CD4-positive, alpha-beta T cell treated with Interleukin-17A for 4 hours (primary cell): Measurements from ENCODE around the gene CCT3.

Experiments used
- DNase-seq: peaks from one replicate; pipeline ENCODE4 v3.0.0-alpha.2; 2020; ENCODE audit warnings: mixed read lengths

Gene CCT3

DNA sequence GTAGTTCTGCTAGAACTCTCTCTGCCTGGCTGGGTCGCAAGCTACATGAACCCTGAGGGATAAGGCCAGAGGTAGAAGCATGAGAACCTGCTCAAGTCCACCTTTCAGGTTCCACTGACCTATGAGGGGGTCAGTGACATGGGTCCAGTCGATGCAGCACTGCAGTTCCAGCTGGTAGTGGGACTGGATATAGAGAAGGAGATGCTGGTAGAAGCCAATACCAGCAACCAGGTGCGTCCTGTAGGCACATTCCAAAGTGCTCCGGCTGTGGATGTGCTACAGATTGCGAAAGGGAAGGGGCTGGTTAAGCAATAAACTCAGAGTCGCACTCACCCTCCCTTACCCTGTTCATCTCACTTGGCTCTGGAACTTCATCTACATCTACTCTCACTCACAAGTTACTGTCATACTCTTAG lies 61.1 kb downstream of the CCT3 start:
- no peak for DNase-seq

GRCh38 chr1:156276532-156276931 lies 61.6 kb downstream of the CCT3 start:
- DNase-seq: no peak

DNA sequence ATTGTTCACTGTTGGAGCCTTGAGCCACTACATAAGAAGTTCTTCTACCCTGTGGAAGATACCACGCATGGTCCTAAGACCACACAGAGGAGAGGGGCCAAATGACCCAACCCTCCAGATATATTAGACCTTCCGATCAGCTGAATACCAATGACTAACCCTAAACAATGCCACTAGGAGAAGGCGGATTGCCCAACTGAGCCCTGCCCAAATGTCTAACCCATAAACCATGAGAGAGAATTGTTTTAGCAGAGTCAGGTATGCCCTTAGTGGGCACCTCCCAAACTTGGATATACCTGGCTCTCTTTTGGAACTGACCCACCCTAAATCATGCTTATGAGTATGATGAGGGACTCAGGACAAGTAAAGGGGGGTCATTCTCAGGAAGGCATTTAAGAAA lies 67.8 kb downstream of the CCT3 start:
- DNase-seq: no peak

- no peak for DNase-seq
Observed at GRCh38 chr1:156268336-156268735, 69.8 kb downstream of the CCT3 start.

GRCh38 chr1:156266051-156266450 lies 72.0 kb downstream of the CCT3 start:
- DNase-seq: no peak

GRCh38 chr1:156263288-156263655 lies 74.8 kb downstream of the CCT3 start:
- DNase-seq: no peak

DNA sequence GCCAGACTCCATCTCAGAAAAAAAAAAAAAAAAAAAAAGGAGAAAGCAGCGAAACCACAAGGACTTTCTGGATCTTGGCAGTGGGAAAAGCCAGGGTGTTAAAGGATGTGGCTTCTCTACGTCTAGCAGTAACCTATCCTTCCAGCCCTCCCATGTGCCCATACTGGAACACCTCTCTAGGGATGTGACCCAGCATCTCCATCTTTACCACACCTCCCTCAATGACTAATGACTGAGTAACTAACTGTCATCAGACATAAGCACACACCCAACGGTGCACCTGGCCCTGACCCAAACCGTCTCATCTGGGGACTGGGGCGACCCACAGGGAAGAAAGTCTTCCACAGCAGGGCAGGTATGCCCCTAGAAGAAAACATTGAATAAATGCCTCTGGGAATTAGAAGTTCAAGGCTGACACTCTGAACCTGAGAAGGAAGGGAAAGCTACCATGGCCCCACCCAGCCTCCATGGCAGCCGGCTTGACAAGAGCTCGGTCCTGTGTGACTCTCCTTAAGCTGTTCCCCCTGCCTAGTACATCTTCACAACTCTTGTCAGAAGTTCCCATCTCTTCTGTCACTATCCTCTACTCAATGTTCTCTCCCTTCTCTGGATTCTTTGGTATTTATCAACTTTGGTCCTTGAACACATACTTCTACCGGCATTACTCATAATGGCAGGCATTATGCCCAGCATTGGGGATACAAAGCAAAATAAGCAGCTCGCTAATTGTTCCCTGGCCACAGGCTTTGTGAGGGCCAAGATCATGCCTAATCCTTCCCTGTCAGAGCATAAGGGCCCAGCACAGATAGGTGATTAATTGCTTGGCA lies 75.4 kb downstream of the CCT3 start:
- DNase-seq: no peak

DNA sequence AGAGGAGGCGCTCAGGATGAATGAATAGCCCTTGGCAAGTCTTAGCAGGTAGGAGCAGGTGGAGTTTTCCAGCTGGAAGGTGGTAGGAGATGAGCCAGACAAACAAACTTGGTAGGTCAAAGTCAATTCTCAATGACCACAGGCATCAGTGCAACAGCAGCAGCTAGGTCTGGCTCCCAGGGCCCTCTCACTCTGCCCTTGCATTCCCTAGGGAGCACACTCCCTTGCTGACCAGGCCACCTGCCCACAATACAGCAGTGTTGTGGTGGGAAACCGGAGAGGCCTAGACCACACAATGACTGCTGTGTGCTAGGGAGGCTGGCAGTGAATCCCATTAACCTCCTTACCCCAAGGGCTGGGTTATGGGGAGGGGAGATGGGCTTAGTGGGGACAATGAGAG lies 77.2 kb downstream of the CCT3 start:
- DNase-seq: no peak

DNA sequence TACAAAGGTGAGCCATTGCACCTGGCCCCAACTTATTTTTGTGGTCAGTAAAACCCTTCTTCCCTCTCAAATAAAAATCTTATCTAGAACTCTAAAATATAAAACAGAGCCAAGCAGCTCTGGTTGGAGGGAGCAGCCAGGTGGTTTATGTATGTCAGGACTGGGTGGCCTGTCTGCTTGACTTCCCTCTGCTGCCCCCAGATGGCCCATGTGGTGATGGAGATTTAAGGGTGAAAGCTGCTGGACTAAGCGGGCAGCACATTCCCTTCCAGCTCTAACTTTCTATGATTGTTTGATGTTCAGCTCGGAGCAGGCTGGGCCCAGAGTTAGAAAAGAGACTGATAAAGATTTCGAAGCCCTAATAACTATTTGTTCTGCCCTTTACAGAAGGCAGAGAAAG lies 78.3 kb downstream of the CCT3 start:
- DNase-seq: no peak
